Muscle of arm (tissue), 12 donors: ENCODE results near the gene FDX1. TPM values are rescaled to one million over a fixed set of nuclear protein-coding genes. Genes with fewer than 3 reads are reported as not detected.

Experiments used
- DNase-seq: peaks from one replicate; pipeline ENCODE4 v3.0.0-alpha.2; 2013
- polyA plus RNA-seq, 12 donors: library from polyadenylated mRNA; unstranded; fragments of 120-200 nt; gene quantifications; one replicate each; pipeline ENCODE4 v1.2.1, GENCODE V29; 2013; ENCODE audit not compliant: insufficient read length in 12 of 12

FDX1 gene
- polyA plus RNA-seq, 12 donors = 6.6 to 15.0 (median 10.6) TPM; not detected in 1

DNA sequence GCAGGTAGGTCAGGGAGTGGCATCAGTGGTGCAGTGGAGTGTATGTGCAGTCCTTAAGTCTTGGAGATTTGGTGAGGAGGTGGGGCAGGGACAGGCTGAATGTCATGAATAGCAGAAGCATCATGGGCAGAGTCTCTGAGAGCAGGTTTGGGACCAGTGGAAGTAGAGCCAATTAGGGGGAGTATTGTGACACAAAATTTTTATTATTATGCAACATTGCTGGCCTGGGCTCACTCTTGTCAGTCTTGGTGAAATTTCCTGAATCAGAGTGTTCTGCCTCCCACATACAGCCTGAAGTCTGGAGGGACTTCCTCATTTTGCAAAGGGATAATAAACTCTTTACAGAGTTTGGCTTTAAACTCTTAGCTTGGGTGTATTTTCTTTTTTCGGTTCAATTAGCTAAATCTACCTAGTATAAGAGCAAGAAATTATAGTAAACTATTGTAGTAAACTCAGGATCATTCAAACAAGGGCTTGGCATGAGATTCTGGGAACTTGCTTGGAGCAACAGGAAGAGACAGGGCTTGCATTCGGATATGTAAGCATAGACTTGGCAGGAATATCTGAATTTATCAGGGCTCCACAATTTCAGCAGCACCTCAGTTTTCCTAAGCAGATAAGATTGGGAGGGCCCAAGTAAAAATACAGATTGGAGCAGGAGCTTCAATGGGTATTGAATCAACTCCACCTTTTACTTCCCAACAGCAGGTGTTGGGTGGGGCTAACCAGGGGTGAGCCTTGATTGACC, 67.7 kb downstream of the FDX1 start:
- DNase-seq = no peak

DNA sequence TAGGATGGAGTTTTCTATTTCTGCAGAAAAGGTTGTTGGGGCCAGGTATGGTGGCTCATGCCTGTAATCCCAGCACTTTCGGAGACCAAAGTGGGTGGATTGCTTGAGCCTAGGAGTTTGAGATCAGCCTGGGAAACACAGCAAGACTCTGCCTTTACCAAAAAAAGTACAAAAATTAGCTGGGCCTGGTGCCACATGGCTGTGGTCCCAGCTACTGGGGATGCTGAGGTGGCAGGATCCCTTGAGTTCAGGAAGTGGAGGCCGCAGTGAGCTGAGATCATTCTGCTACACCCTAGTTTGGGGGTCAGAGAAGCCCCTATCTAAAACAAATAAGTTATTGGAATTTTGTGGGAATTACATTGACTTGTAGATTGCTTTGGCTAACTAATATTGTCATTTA, 71.7 kb downstream of the FDX1 start:
- no peak for DNase-seq

DNA sequence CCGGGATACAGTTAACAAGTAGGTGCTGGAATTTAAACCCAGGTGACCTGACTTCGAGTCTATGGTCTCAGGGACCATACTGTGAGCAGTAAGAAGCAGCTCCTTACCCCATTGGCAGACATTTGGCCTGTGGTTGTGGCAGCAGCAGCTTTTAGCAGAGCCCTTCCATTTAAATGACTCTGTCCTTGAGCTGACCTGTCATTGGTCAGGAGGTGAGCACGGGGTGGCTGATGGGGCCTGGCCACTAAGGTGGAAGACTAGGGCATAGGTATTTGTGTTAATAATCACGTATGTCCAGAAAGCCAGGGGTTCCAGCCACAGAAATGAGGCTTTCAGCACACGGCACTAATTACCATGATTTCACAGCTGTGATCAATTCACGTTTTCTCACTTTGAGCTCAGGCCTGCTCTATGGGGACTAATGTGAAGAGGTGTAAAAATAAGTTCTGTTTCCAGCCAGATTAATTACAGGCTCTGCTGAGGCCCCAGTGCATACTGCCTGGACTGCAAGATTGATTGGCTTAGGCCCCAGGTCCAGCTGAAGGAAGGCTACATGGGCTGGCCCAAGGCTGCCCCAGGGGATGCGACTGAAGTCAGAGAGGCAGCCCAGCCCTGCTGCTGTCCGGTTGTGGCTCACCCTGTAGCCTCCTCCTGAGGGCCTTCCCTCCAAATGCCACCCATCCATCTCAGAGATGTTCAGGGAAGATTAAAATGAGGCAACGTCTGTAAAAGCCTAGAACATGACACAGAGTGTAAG, 76.0 kb downstream of the FDX1 start:
- no peak for DNase-seq

DNA sequence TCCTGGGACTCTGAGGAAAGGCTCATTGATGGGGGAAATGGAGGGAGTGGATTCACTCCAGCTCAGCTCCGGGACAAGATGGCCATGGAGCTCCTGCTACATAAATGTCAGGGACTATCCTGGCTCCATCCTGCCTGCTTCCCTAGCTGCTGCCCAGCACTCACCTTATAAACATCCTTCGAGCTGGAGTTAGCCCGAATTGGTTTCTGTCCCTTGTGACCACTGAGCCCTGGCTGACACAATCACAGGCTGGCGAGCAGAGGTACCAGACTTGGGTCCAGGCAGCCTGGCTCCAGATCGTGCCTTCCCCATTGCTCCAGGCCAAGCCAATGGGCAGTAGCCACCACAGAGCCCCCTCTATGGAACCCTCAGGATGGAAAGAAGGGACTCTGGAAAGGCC, 77.6 kb downstream of the FDX1 start:
- no peak for DNase-seq

- DNase-seq = no peak
These were observed 79.0 kb downstream of the FDX1 start for GRCh38 chr11:110508786-110509185.

GRCh38 chr11:110509472-110509871, 79.7 kb downstream of the FDX1 start:
- no peak for DNase-seq

DNA sequence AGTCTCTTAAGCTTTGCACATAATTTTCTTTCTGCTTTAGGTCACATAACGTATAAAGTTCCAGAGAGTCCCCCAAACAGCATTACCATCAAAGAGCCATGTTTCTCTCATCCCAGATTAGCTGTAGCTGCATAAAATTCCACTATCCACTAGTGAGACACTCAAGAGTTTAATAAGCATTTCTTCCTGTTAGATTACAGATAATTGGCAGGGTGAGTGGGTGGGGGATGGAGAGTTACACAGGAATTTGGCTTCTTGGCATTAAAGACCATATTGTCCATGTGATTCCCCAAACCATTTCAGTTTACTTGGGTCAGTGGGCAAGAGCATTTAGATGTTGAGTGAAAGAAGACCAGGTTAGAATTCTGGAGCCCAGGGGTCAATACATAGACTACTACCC, 82.3 kb downstream of the FDX1 start:
- DNase-seq = no peak

GRCh38 chr11:110513259-110513801, 83.6 kb downstream of the FDX1 start:
- DNase-seq = peak; percentile 72

DNA sequence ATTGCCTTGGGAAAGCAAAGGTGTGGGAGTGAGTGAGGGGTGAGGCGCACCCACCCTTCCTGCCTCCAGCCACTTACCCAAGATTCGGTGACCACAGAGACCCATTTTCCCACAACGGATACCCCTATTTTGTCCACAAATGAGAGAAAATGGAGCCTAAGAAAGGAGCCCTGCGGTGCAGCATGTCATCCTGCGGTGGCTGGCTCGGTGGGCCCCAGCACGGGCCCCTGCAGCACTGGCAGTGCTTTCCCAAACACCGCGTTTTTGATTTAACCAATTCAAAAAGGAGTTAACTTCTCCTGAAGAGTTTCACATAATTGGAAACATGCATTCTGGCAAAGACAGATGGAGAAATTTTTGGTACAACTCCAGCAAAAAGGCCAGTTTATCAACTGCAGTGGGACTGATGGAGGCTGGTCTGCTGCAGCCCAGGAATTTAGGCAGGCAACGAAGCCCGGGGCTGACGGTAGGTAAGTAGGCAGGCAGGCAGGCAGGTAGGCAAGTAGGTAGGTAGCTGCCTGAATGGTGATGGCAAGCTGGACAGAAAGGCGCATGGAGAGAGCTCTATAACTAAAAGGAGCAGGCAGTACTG, 84.2 kb downstream of the FDX1 start:
- peak; percentile 69 for DNase-seq

Other genes starting within 250 kb of the FDX1 start
- 1,000 to 10,000 TPM in 1 of 12 donors, 100 to 1,000 TPM in 5, 10 to 100 TPM in 6; 81.3 to 1,379 (median 101) TPM for gene RDX, start 133.3 kb upstream of the FDX1 start, polyA plus RNA-seq